OCI-LY7 (cell line): ENCODE results near the gene NCBP2.

Experiments
- EZH2phosphoT487 ChIP-seq: fragments of 200-600 bp; sonication (generic); IDR thresholded peaks from 2 replicates; pipeline ENCODE4 v1.6.1; 2018; ENCODE audit warnings: low read depth, borderline replicate concordance, mild to moderate bottlenecking, mixed run types, antibody characterized with exemption, low read length, moderate library complexity, mixed read lengths
- TF ChIP-seq, protein P1 (sequence below): fragments of 200-600 bp; sonication (generic); conservative IDR thresholded peaks from 2 replicates; pipeline ENCODE4 v1.5.1; 2014; ENCODE audit warnings: mild to moderate bottlenecking, antibody characterized with exemption, low read length, moderate library complexity, mixed read lengths

DNA sequence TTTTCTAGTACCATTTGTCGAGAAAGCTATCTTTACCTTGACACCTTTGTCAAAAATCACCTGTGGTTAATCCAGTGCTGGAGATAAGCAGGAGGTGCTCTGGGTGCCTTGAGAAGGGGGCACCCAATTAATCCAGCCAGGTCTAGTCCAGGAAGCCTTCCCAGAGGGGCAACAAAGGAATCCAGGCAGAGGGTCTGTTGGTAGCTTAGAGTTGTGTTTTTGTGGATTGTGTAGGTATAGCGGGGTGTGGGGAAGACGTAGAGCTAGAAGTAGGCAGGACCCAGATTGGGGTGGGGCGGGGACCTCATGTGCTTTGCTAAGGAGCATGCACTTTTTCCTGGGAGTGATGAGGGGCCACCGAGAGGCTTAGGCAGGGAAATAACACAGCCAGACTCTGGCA, 32.3 kb upstream of the NCBP2 start:
- TF ChIP-seq, protein P1, sequence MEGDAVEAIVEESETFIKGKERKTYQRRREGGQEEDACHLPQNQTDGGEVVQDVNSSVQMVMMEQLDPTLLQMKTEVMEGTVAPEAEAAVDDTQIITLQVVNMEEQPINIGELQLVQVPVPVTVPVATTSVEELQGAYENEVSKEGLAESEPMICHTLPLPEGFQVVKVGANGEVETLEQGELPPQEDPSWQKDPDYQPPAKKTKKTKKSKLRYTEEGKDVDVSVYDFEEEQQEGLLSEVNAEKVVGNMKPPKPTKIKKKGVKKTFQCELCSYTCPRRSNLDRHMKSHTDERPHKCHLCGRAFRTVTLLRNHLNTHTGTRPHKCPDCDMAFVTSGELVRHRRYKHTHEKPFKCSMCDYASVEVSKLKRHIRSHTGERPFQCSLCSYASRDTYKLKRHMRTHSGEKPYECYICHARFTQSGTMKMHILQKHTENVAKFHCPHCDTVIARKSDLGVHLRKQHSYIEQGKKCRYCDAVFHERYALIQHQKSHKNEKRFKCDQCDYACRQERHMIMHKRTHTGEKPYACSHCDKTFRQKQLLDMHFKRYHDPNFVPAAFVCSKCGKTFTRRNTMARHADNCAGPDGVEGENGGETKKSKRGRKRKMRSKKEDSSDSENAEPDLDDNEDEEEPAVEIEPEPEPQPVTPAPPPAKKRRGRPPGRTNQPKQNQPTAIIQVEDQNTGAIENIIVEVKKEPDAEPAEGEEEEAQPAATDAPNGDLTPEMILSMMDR = no peak
- TF ChIP-seq EZH2phosphoT487 = no peak
